Urinary bladder (tissue), 4 donors: ENCODE data around the gene BORCS5. TPM values are rescaled to one million over a fixed set of nuclear protein-coding genes. Genes with fewer than 3 reads are reported as not detected.
"Not testable (repeated sequence)": the region's sequence is repeated elsewhere in the genome, so short reads cannot be mapped to it uniquely, and the experiment has no call there.

ENCODE experiments used
- DNase-seq: peaks from one replicate; pipeline ENCODE4 v3.0.0-alpha.2; 2015; ENCODE audit errors: extremely low spot score
- H3K27ac ChIP-seq: one replicate; pipeline ENCODE4 v1.5.1; 2013; ENCODE audit warnings: low read depth, mild to moderate bottlenecking, moderate library complexity
- H3K36me3 ChIP-seq: one replicate; pipeline ENCODE4 v1.6.1; 2013; ENCODE audit warnings: mild to moderate bottlenecking, moderate library complexity; ENCODE audit not compliant: insufficient read depth
- H3K4me1 ChIP-seq: one replicate; pipeline ENCODE4 v1.6.1; 2013; ENCODE audit warnings: mild to moderate bottlenecking, moderate library complexity; ENCODE audit not compliant: insufficient read depth
- H3K4me3 ChIP-seq: one replicate; pipeline ENCODE4 v1.5.1; 2013; ENCODE audit warnings: low read depth, low read length
- WGBS: extraction: QIAGEN DNeasy Blood & Tissue Kit; methylation state at CpG from one replicate; pipeline ENCODE4 v1.1.7; 2013; 5-methylcytosine and 5-hydroxymethylcytosine counted together
- polyA plus RNA-seq: library from polyadenylated mRNA; stranded (reverse); fragments of 200-250 nt; gene quantifications from one replicate; pipeline ENCODE4 v1.2.3, GENCODE V29; 2013
- total RNA-seq: library from RNA; depleted of rRNA; stranded (reverse); fragments of >200 nt; gene quantifications from one replicate; pipeline ENCODE4 v1.2.3, GENCODE V29; 2014
- donor health status: healthy with polysubstance abuse.
- donor health status: healthy.

Gene BORCS5
- total and polyA plus RNA-seq, 2 donors = 10.8 to 19.9 TPM

GRCh38 chr12:12409337-12409736 lies 52.5 kb downstream of the BORCS5 start:
- not testable (repeated sequence) for H3K27ac ChIP-seq, H3K36me3 ChIP-seq, H3K4me1 ChIP-seq, DNase-seq, H3K4me3 ChIP-seq
- WGBS = 94% methylated on average over 1 of the region's 2 CpGs

GRCh38 chr12:12415886-12416285 lies 59.0 kb downstream of the BORCS5 start:
- no peak for DNase-seq
- WGBS = 59% methylated on average over 2 of the region's 2 CpGs
- H3K27ac ChIP-seq = no peak overlapping the region
- no peak overlapping the region for H3K4me3 ChIP-seq
- H3K36me3 ChIP-seq = no peaks in the 10 kb centered on the region
- no peaks in the 10 kb centered on the region for H3K4me1 ChIP-seq

DNA sequence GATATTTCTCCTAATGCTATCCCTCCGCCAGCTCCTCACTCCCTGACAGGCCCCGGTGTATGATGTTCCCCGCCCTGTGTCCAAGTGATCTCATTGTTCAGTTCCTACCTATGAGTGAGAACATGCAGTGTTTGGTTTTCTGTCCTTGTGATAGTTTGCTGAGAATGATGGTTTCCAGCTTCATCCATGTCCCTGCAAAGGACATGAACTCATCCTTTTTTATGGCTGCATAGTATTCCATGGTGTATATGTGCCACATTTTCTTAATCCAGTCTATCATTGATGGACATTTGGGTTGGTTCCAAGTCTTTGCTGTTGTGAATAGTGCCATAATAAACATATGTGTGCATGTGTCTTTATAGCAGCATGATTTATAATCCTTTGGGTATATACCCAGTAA lies 62.3 kb downstream of the BORCS5 start:
- not testable (repeated sequence) for H3K4me3 ChIP-seq, H3K27ac ChIP-seq, H3K36me3 ChIP-seq, H3K4me1 ChIP-seq, DNase-seq
- WGBS = 98% methylated on average over 3 of the region's 3 CpGs

GRCh38 chr12:12423367-12423766 lies 66.5 kb downstream of the BORCS5 start:
- DNase-seq = no peak
- Histone ChIP-seq H3K4me3 (no peak overlapping the region), H3K36me3 (no peaks in the 10 kb centered on the region), H3K4me1 (no peaks in the 10 kb centered on the region), H3K27ac (no peak overlapping the region)
- 98% methylated on average over 2 of the region's 2 CpGs for WGBS

DNA sequence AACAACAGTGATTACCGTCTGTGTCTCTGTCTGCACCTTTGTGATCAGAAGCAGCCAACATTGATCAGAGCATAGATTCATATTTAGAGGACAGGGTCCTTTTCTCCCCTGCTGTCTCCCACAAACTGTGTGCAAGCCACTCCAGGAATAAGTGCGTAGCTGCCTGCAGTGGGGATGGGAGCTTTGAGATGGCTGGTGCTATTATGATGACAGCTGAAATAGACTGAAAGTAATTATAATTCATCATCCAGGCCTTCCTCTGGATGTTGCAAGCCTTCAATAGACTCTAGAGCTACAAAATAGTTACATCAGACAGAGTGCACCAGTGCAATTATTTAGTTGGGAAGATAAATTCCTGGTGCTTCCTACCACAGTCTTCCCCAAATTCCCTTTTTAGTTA lies 68.1 kb downstream of the BORCS5 start:
- Histone ChIP-seq H3K4me1 (no peaks in the 10 kb centered on the region), H3K4me3 (no peak overlapping the region), H3K36me3 (no peaks in the 10 kb centered on the region), H3K27ac (no peak overlapping the region)
- DNase-seq = no peak
- 98% methylated on average over 2 of the region's 2 CpGs for WGBS

DNA sequence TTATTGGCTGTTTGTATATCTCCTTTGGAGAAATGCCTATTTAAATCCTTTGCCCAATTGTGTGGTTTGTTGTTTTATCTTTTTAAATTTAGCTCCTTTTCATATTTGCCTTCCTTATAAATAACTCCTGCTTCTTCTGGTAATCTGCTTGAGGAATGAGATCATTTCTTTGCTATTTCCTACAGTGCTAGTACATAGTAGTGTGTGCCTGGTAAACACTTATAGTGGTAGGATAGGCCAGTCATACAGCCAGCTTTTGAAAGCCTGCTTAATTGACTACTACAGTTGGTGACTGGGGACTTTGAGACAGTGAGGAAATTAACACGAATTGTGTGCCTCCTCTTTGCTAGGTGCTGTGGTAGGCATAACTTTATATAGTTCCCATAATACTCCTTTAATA lies 68.7 kb downstream of the BORCS5 start:
- 65% methylated on average over 1 of the region's 1 CpG for WGBS
- DNase-seq = no peak
- H3K4me1 ChIP-seq = no peaks in the 10 kb centered on the region
- H3K36me3 ChIP-seq = no peaks in the 10 kb centered on the region
- H3K27ac ChIP-seq = no peak overlapping the region
- no peak overlapping the region for H3K4me3 ChIP-seq

DNA sequence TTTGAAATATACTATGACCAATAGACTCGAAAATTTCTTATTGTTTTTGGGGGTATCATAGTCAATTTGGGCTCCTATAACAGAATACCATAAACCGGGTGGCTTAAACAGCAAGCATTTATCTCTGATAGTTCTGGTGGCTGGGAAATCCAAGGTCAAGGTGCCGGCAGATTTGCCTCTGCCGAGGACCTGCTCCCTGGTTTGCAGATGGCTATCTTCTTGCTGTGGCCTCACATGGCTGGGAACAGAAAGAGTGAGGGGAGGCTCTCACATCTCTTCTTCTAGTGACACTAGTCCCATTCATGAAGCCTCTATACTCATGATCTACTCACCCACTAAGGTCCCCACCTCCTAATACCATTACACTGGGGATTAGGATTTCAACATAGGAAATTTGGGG lies 70.7 kb downstream of the BORCS5 start:
- 96% methylated on average over 4 of the region's 4 CpGs for WGBS
- no peak for DNase-seq
- no peaks in the 10 kb centered on the region for H3K4me1 ChIP-seq

DNA sequence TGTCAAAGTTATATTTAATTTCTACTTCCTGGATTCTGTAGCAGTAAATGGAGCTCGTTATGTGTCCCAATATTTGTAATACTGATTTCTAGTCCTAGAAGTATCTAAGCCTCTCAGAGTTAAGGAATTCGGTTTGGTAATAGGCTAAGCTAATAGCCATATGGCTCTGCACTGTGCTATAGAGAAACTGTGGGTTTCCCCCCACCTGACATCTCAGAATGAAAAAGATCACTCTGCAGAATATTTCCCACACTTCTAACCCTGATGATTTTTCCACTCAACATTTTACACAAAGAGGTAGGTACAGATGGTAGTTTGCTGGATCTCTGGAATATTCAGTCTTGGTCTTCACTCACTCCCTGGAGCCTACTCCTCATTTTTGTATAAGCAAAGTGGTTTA lies 71.2 kb downstream of the BORCS5 start:
- DNase-seq = no peak
- Histone ChIP-seq H3K27ac (no peak overlapping the region), H3K4me1 (no peaks in the 10 kb centered on the region), H3K36me3 (no peaks in the 10 kb centered on the region), H3K4me3 (no peak overlapping the region)
- whole genome bisulfite sequencing = 93% methylated on average over 2 of the region's 2 CpGs

More for the DNA sequence above, 70.7 kb downstream of the BORCS5 start:
- no peak overlapping the region for H3K4me3 ChIP-seq
- no peaks in the 10 kb centered on the region for H3K36me3 ChIP-seq
- H3K27ac ChIP-seq = no peak overlapping the region

DNA sequence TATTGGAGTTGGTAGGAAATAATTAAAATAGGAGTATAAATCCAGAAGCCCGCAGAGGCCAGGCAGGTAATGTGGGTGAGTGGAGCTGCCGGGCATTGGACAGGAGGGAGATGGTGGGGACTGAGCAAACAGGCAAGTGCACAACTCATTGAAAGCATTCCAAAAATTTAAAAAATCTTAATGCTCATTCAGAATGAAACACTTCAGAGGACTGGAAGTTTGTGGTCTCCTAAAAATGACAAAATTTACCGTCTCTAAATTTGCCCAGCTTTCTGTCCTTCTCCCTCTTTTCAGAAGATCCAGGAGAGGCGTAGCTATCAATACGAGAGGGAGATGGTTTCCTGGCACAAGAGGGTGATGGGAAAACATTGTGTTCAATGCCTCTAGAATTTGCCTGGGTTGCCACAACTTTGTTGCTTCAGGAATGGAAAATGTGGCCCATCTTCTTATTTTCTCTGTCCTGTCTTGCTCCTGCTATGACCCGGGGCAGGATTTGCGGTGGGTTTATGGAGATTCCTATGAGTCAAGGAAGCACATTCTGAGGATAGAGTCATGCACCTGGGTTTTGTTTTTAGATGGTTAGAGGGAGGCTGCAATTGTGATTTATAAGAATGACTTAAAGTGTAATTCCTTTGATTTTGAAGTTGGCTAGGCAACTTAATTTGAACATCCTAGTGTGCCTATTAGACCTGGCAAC lies 72.2 kb downstream of the BORCS5 start:
- no peak for DNase-seq
- WGBS = 88% methylated on average over 7 of the region's 7 CpGs
- H3K27ac ChIP-seq = no peak overlapping the region
- no peaks in the 10 kb centered on the region for H3K36me3 ChIP-seq
- H3K4me1 ChIP-seq = no peaks in the 10 kb centered on the region
- H3K4me3 ChIP-seq = no peak overlapping the region

GRCh38 chr12:12432364-12432763 lies 75.5 kb downstream of the BORCS5 start:
- H3K4me1 ChIP-seq = no peaks in the 10 kb centered on the region
- DNase-seq = no peak
- no peak overlapping the region for H3K4me3 ChIP-seq
- H3K36me3 ChIP-seq = no peaks in the 10 kb centered on the region
- H3K27ac ChIP-seq = no peak overlapping the region

DNA sequence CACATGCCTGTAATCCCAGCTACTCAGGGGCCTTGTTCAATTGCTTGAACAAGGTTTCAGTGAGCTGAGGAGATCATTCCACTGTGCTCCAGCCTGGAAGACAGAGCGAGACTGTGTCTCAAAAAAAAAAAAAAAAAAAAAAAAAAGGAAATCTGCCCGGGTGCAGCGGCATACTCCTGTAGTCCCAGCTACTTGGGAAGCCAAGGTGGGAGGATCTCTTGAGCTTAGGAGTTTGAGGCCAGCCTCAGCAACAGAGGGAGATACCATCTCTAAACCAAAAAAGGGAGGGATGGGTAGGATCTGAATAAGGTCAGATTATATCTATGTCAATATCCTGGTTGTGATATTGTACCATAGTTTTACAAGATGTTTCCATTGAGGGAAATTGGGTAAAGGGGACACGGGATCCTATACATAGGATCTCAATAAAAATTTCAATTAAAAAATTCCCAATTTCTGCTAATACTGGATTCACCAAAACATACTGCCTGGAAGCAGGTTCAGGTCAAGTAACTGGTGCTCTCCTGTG lies 76.4 kb downstream of the BORCS5 start:
- no peak for DNase-seq
- H3K36me3 ChIP-seq = no peaks in the 10 kb centered on the region
- H3K4me1 ChIP-seq = no peaks in the 10 kb centered on the region
- H3K27ac ChIP-seq = no peak overlapping the region
- WGBS = 74% methylated on average over 4 of the region's 4 CpGs
- H3K4me3 ChIP-seq = no peak overlapping the region

DNA sequence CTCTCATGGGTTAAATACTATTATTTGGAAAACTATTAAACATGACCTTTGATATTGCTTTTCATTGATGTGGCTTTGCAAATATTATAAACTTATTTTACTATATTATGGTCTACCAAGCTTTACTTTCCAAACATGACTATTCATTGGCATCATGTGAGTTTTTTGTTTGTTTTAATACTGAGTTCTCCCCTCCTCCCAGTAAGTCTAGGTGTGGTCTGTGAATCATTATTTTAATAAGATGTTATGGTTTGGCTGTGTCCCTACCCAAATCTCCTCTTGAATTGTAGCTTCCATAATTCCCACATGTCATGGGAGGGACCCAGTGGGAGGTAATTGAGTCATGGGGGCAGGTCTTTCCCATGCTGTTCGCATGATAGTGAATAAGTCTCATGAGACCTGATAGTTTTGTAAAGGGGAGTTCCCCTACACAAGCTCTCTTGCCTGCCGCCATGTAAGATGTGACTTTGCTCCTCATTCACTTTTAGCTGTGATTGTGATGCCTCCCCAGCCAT lies 80.0 kb downstream of the BORCS5 start:
- no peak overlapping the region for H3K27ac ChIP-seq
- no peaks in the 10 kb centered on the region for H3K4me1 ChIP-seq
- H3K4me3 ChIP-seq = no peak overlapping the region
- WGBS = 94% methylated on average over 2 of the region's 2 CpGs
- DNase-seq = no peak
- H3K36me3 ChIP-seq = no peaks in the 10 kb centered on the region

DNA sequence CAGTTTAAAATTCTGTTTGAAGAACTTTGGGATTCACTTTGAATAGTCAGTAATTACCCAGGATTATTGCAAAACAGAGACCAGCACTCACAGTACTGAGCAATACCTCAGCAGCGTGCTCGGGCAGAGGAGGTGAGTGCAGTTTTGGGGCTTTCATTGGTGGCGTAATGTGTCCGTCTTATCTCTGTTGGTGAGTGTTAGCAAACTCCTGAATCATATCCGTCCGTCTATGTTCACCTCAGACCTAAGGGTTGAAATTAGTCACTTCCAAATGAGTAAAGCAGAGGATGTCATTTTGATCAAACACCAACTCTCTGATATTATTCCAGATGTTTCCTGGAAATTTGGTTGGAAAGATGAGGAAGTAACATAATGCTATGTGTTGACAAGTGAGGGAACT lies 82.8 kb downstream of the BORCS5 start:
- Histone ChIP-seq H3K27ac (no peak overlapping the region), H3K4me3 (no peak overlapping the region), H3K4me1 (no peaks in the 10 kb centered on the region), H3K36me3 (no peaks in the 10 kb centered on the region)
- 79% methylated on average over 6 of the region's 6 CpGs for WGBS
- DNase-seq = no peak

DNA sequence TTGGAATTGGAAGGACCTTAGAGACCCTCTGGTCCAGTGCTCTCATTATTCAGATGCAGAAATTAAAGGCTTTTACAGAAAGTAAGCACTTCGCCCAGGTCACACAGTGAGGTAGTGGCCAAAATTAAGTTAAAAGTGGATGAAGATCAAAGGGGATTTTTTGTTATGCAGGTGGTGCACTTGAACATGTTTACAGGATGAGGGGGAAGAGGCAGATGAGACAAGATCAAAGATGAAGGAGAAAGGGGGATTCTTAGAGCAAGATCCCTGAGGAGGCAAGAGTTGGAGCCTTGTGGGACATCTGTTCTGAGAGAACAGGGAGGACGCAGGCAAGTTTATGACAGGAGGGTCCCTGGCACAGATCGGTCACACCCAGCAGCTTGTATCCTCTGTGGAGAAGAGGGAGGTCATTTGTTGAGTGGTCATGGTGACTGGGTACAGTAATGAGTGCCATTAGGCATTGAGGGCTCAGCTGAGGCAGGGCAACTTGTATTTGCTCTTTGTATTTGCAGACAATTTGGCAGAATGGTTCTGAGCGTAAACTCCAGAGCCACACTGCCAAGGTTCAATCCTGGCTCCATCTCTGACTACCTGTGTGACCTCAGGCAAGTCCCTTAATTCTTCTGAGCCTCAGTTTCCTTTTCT lies 84.0 kb downstream of the BORCS5 start:
- no peaks in the 10 kb centered on the region for H3K4me1 ChIP-seq
- no peak for DNase-seq
- no peaks in the 10 kb centered on the region for H3K36me3 ChIP-seq
- H3K27ac ChIP-seq = no peak overlapping the region
- 94% methylated on average over 4 of the region's 4 CpGs for WGBS
- H3K4me3 ChIP-seq = no peak overlapping the region
